Bronchial smooth muscle cell (primary cell): ENCODE data around the gene RBBP5. TPM values are rescaled to one million over a fixed set of nuclear protein-coding genes. Genes with fewer than 3 reads are reported as not detected.

ENCODE experiments used
- total RNA-seq: library from RNA; depleted of rRNA; stranded (reverse); fragments of >200 nt; gene quantifications from 2 replicates; pipeline ENCODE4 v1.2.1, GENCODE V29; 2014

Gene RBBP5
- 11.9 and 13.7 TPM in 2 replicates for total RNA-seq

GRCh38 chr1:205121660-205122488 is at the start of gene RBBP5:
TSS of gene RBBP5 (minus strand) at chr1:205121978. CDS start at chr1:205121873, 105 bp downstream.

GRCh38 chr1:205084360-205084759 is 37.4 kb downstream of the RBBP5 start, which contains the start of gene TMEM81:
TSS of gene TMEM81 (minus strand) at chr1:205084460. CDS start at chr1:205084320, 140 bp downstream.

GRCh38 chr1:205042911-205043806 is 78.6 kb downstream of the RBBP5 start, which contains the start of gene CNTN2:
TSS of gene CNTN2 (plus strand) at chr1:205043212. CDS start at chr1:205053186, 9,974 bp downstream.

Other genes with a start within 250 kb of the RBBP5 start
- gene CNTN2, start 78.8 kb downstream of the RBBP5 start, total RNA-seq: not detected in 2 replicates
- 0.79 and 1.5 TPM in 2 replicates for gene TMEM81, start 37.5 kb downstream of the RBBP5 start, total RNA-seq
- 24.5 and 25.8 TPM in 2 replicates for gene DSTYK, start 89.7 kb upstream of the RBBP5 start, total RNA-seq
- 3.0 and 5.4 TPM in 2 replicates for gene TMCC2, start 106.0 kb upstream of the RBBP5 start, total RNA-seq
- gene NUAK2, start 199.8 kb upstream of the RBBP5 start, total RNA-seq: 0.43 and 1.3 TPM in 2 replicates
- gene KLHDC8A, start 234.9 kb upstream of the RBBP5 start, total RNA-seq: not detected in 2 replicates